ENCODE results near the gene PLB1. TPM values are rescaled to one million over a fixed set of nuclear protein-coding genes. Genes with fewer than 3 reads are reported as not detected.

PLB1 gene
- total and polyA plus RNA-seq, 9 of the 15 experiments (the other 6 are each of a cell fraction or from before 2014, with no cell fraction given) = 0.01 to 0.09 (median 0.07) TPM; not detected in 2

DNA sequence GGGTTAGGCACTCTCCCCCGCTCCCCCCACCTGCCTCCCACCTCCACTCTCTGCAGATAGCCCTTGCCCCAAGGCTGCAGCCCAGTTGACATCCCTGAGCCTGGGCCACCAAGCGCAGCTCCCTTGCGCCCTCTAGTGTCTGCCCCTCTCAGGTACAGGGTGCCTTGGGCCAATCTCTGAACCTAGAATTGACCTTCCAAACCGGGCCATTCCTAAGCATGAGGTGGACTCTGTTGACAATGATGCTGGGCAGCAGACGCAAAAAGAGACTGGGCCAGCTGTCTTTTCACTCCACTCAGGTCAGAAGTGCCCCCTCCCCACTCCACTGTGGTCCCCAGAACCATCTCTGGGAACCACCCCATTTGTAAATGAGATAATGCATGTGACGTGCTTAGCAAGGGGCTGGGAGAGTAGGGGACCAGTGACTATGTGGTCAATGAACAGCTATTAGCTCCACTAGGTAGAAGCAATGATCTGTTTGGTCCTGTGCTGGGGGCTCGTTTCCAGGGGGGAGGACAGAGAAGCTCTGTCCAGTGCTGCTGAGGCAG, 43.3 kb upstream of the PLB1 start (continued):
- no peak for TF ChIP-seq ZNF436 (CRISPR knock-in tag; IDR thresholded peaks at IDR 0.05)
- TF ChIP-seq TCFL5 (CRISPR knock-in tag; conservative IDR thresholded peaks at IDR 0.05) = no peak

- CTCF ChIA-PET (ENCODE audit: low intra/inter-chr PET ratio) = interaction anchor here (0.8 to 2.4 kb wide), 2 partner anchors 750 to 769 kb away, joined by 3 to 11 read pairs; no protein-coding TSS in a partner anchor
- no peak overlapping the region for H2AFZ ChIP-seq (ENCODE audit: low read depth, low read length)
- 18% methylated on average over 8 of the region's 8 CpGs for WGBS (ENCODE audit: insufficient coverage, low coverage, missing lambda C conversion rate)
Observed at GRCh38 chr2:28453396-28453795, 42.5 kb upstream of the PLB1 start.

More at GRCh38 chr2:28453396-28453795, 42.5 kb upstream of the PLB1 start:
- in situ Hi-C loops (cut with MboI) (no loop called here), intact Hi-C loops (cut with micrococcal nuclease) (loop anchor here (2.0 to 5.0 kb wide), 4 partner anchors 61 to 751 kb away; partner anchors contain the start of gene FOSL2)
- H3K27me3 ChIP-seq (ENCODE audit: control insufficient read depth in 2 of 2, insufficient read depth in 2 of 2, low read length in 2 of 2) = peaks cover 0 to 26% of the 10 kb centered on the region in 2 experiments; a peak in 2 of 5 replicates
- no peak overlapping the region for H3K4me3 ChIP-seq
- peaks cover 10% of the 10 kb centered on the region in 2 experiments; a peak in 4 of 5 replicates for H3K4me1 ChIP-seq (replicated peaks in 1 of 2; ENCODE audit: control insufficient read depth in 2 of 2, insufficient read depth in 2 of 2, low read length in 2 of 2)
- TF ChIP-seq ARID3A (IDR thresholded peaks at IDR 0.05; ENCODE audit: borderline replicate concordance, low read depth, low read length) (no peak), KDM5B (IDR thresholded peaks at IDR 0.05; ENCODE audit: insufficient replicate concordance, low read depth, low read length) (no peak), RBM22 (IDR thresholded peaks at IDR 0.05; ENCODE audit: low read depth, low read length, poor library complexity, severe bottlenecking) (no peak), E2F6 (IDR thresholded peaks at IDR 0.05; ENCODE audit: borderline replicate concordance in 1 of 2, extremely low read depth in 1 of 2, insufficient read depth in 1 of 2, insufficient read length in 1 of 2, low read depth in 1 of 2, low read length in 1 of 2, poor library complexity in 1 of 2, severe bottlenecking in 1 of 2) (no peak)
- no peak overlapping the region for H3K4me2 ChIP-seq (ENCODE audit: insufficient read depth, low read length)
- DNase-seq (ENCODE audit: extremely low read depth in 1 of 4, low spot score in 3 of 4) (no peak), FAIRE-seq (no peak), ATAC-seq (no peak)
- H4K20me1 ChIP-seq (replicated peaks; ENCODE audit: control insufficient read depth, insufficient read depth, low read length) = 0 out of 2 replicates have a peak, but pooled peaks cover 7% of the 10 kb centered on the region
- H3K79me2 ChIP-seq (ENCODE audit: control insufficient read depth, insufficient read depth, low read length) = no peaks in the 10 kb centered on the region
- no TSS peak for BruUV-seq (replicated peaks)
- no peak overlapping the region for H3K9ac ChIP-seq (ENCODE audit: insufficient read depth in 1 of 2, low read depth in 2 of 2, low read length in 2 of 2)
- no peak overlapping the region for H3K27ac ChIP-seq (ENCODE audit: extremely low read depth, low read depth, low read length)
- POLR2A ChIA-PET = no interaction called here
- H3K9me1 ChIP-seq (ENCODE audit: control insufficient read depth, insufficient read depth, low read length) = no peaks in the 10 kb centered on the region
- no peaks in the 10 kb centered on the region for H3K36me3 ChIP-seq (ENCODE audit: control insufficient read depth, insufficient read depth, low read length)
- H3K9me3 ChIP-seq (replicated peaks; ENCODE audit: control insufficient read depth, insufficient read depth, low read depth, low read length) = no peaks in the 10 kb centered on the region

Data from K562 (cell line).